NB4 (cell line): ENCODE measurements around the gene BRD1.

Source experiments
- DNase-seq: peaks from one replicate; pipeline ENCODE4 v3.0.0; 2010; ENCODE audit warnings: low read depth
- H3K4me3 ChIP-seq: one replicate; pipeline ENCODE4 v1.5.1; 2011; ENCODE audit warnings: mild to moderate bottlenecking, low read depth, low read length, moderate library complexity
- MYC ChIP-seq: IDR thresholded peaks from 2 replicates; pipeline ENCODE4 v1.6.1; 2011; ENCODE audit warnings: low read depth, low read length
- POLR2A ChIP-seq: IDR thresholded peaks from 2 replicates; pipeline ENCODE4 v1.6.1; 2011; ENCODE audit warnings: mild to moderate bottlenecking; ENCODE audit not compliant: insufficient read length; ENCODE audit errors: extremely low read depth
- TF ChIP-seq, protein P1 (sequence below): IDR thresholded peaks from 2 replicates; pipeline ENCODE4 v1.6.1; 2011; ENCODE audit warnings: low read depth, low read length
- TF ChIP-seq, protein P2 (sequence below): IDR thresholded peaks from one replicate; pipeline ENCODE4 v1.5.1; 2012; ENCODE audit warnings: low read depth, low read length

The BRD1 gene

DNA sequence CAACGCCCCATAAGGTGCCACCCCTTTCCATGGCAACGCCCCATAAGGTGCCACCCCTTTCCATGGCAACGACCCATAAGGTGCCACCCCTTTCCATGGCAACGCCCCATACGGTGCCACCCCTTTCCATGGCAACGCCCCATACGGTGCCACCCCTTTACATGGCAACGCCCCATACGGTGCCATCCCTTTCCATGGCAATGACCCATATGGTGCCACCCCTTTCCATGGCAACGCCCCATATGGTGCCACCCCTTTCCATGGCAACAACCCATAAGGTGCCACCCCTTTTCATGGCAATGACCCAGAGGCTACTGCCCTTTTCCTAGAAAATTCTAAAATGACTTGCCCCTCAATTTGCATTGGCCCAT, 72.1 kb downstream of the BRD1 start:
- no peak overlapping the region for H3K4me3 ChIP-seq
- TF ChIP-seq, protein P1, sequence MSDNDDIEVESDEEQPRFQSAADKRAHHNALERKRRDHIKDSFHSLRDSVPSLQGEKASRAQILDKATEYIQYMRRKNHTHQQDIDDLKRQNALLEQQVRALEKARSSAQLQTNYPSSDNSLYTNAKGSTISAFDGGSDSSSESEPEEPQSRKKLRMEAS = no peak
- TF ChIP-seq POLR2A (no peak), MYC (no peak)
- TF ChIP-seq, protein P2, sequence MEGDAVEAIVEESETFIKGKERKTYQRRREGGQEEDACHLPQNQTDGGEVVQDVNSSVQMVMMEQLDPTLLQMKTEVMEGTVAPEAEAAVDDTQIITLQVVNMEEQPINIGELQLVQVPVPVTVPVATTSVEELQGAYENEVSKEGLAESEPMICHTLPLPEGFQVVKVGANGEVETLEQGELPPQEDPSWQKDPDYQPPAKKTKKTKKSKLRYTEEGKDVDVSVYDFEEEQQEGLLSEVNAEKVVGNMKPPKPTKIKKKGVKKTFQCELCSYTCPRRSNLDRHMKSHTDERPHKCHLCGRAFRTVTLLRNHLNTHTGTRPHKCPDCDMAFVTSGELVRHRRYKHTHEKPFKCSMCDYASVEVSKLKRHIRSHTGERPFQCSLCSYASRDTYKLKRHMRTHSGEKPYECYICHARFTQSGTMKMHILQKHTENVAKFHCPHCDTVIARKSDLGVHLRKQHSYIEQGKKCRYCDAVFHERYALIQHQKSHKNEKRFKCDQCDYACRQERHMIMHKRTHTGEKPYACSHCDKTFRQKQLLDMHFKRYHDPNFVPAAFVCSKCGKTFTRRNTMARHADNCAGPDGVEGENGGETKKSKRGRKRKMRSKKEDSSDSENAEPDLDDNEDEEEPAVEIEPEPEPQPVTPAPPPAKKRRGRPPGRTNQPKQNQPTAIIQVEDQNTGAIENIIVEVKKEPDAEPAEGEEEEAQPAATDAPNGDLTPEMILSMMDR = no peak

DNA sequence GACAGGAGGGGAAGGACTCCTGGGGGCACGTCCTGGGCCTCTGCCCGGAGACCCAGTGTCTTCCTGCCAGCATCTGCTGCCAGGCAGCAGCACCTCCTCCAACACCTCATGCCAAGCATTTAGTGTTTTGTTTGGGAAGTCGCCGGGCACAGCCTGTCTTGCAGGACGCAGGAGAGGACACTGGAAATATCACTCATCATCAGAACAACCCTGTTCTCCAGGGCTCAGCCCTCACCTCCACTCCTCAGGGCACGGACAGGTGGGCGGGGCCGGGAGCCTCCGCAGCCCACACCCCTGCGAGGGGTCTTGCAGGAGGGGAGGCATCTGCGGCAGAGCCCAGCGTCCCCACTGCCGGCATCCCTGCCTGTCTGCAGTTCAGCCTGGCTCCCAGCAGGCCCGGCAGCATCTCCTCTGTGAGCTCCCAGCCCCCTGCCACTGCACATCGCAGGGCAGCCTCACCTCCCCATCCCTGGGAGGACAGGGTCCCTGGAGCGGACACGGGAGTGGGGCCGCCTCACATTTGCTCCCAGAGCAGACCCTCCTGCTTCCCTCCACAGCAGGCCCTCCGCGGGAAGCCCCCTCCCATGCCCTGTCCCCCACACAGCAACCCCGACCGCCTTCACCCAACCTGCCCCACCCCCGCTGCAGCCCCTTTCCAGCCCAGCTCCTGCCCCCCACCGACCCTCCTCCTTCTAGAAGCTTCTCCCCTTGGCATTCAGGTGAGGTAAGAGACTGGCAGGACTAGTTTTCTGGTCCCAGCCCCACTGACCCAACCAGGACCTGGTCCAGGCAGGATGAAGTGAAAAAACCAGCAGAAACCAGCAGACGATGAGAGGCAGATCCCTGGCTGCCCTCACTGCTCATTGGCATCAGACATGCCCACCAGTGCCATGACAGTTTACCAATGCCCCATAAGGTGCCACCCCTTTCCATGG, 72.7 kb downstream of the BRD1 start:
- DNase-seq = no peak
- H3K4me3 ChIP-seq = no peak overlapping the region
- TF ChIP-seq, protein P1 = no peak
- TF ChIP-seq POLR2A = no peak
- TF ChIP-seq, protein P2 = no peak
- TF ChIP-seq MYC = no peak

More for the DNA sequence above, 72.1 kb downstream of the BRD1 start:
- no peak for DNase-seq

DNA sequence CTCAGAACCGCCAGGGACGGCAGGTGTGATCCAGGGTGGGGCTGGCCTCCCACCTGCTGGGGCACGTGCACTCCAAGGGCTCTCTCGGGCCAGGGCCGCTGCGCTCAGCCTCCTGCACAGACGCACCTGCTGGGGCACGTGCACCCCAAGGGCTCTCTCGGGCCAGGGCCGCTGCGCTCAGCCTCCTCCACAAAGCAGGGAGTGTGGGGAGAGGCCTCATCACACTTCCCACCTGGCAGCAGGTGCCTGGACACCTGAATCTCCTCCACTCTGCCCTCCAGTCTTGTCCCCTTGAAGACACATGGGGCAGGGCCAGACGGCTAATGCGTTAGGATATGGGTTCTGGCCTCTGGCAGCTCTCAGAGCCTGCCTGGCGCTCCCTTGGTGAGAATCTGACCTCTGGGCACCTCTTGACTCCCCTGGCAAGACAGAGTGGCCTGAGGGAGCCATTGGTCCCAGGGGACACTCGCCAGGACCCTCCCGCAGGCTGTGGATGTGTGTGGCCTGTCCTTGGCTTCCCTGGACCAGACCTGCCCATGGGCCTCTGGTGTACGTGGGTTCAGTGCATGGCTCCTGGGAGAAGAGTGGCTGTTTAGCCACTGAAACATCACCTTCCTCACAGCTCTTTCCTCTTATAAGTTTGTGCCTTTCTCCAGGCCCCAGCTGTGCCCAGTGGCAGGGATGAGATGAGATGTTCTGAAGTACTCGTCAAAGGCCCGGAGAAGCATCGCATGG, 73.5 kb downstream of the BRD1 start:
- no peak overlapping the region for H3K4me3 ChIP-seq
- no peak for DNase-seq
- no peak for TF ChIP-seq MYC
- TF ChIP-seq, protein P2 = no peak

- H3K4me3 ChIP-seq = no peak overlapping the region
- TF ChIP-seq, protein P1 = no peak
- TF ChIP-seq, protein P2 = no peak
- TF ChIP-seq POLR2A (no peak), MYC (no peak)
- no peak for DNase-seq
Observed at GRCh38 chr22:49753276-49753890, 74.3 kb downstream of the BRD1 start.

DNA sequence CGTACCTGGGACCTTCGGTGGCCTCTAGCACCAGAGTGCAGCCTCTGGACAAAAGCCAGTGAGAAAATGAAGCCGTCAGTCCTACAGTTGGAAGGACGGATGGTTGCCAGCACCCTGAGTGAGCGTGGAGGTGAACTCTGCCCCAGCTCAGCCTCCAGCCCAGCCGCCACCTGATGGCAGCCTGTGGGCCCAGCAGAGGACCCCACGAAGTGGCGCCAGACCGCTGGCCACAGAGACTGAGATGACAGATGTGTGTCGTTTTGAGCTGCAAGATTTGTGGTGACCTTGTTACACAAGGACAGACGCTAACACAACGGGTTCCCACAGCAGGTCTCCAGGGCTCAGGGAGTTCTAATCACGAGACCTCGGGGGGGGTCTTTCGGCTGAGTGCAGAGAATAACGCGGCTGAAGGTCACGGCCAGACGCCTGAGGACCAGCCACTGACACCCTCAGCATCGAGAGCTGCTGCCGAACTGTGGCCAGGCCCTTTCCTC, 75.0 kb downstream of the BRD1 start:
- no peak overlapping the region for H3K4me3 ChIP-seq
- DNase-seq = no peak
- TF ChIP-seq MYC (no peak), POLR2A (no peak)
- TF ChIP-seq, protein P1 = no peak
- TF ChIP-seq, protein P2 = no peak
